CD4-positive, alpha-beta T cell treated with Interferon alpha-2 for 1 hour (primary cell): Measurements from ENCODE around the gene ZSCAN4.

ENCODE experiments used
- DNase-seq, 2 donors: peaks; one replicate each; pipeline ENCODE4 v3.0.0-alpha.2; 2020 to 2022

Gene ZSCAN4

GRCh38 chr19:57668635-57669034 is at the start of gene ZSCAN4:
TSS of gene ZSCAN4 (plus strand) at chr19:57668935. CDS start at chr19:57676146, 7,211 bp downstream.
- no peak for DNase-seq

- no peak for DNase-seq
Measured at GRCh38 chr19:57620673-57621348, 47.9 kb upstream of the ZSCAN4 start.

- no peak for DNase-seq
Measured at GRCh38 chr19:57623091-57623490, 45.6 kb upstream of the ZSCAN4 start.

- peak; percentile 89 to 93 for DNase-seq
Measured at GRCh38 chr19:57632987-57633831, 35.5 kb upstream of the ZSCAN4 start, which contains the start of gene ZNF211. TSS of gene ZNF211 (plus strand) at chr19:57633168. CDS start at chr19:57633347, 179 bp downstream.

- DNase-seq: no peak
Measured at GRCh38 chr19:57633832-57634131, 35.0 kb upstream of the ZSCAN4 start.

- DNase-seq: no peak
Measured at GRCh38 chr19:57637379-57637778, 31.4 kb upstream of the ZSCAN4 start.

- no peak for DNase-seq
Measured at GRCh38 chr19:57641715-57642234, 27.0 kb upstream of the ZSCAN4 start.

GRCh38 chr19:57642396-57643046 is 26.2 kb upstream of the ZSCAN4 start:
- no peak for DNase-seq

- DNase-seq: no peak
Measured at GRCh38 chr19:57643734-57644133, 25.0 kb upstream of the ZSCAN4 start.

- DNase-seq: no peak
Measured at GRCh38 chr19:57648331-57649003, 20.3 kb upstream of the ZSCAN4 start.

- no peak for DNase-seq
Measured at GRCh38 chr19:57651654-57651996, 17.1 kb upstream of the ZSCAN4 start.

- no peak for DNase-seq
Measured at GRCh38 chr19:57653689-57654088, 15.0 kb upstream of the ZSCAN4 start.

GRCh38 chr19:57655443-57655842 is 13.3 kb upstream of the ZSCAN4 start:
- DNase-seq: no peak

- DNase-seq: no peak
Measured at GRCh38 chr19:57656346-57656745, 12.4 kb upstream of the ZSCAN4 start.

- DNase-seq: no peak
Measured at GRCh38 chr19:57664269-57665127, 4.2 kb upstream of the ZSCAN4 start.

- DNase-seq: no peak
Measured at GRCh38 chr19:57665261-57665806, 3.4 kb upstream of the ZSCAN4 start.

- DNase-seq: no peak
Measured at GRCh38 chr19:57667228-57667627, 1.5 kb upstream of the ZSCAN4 start.

- DNase-seq: no peak
Measured at GRCh38 chr19:57671124-57671895, 2.6 kb downstream of the ZSCAN4 start.

- no peak for DNase-seq
Measured at GRCh38 chr19:57672466-57672865, 3.7 kb downstream of the ZSCAN4 start.

- no peak for DNase-seq
Measured at GRCh38 chr19:57675881-57676280, 7.1 kb downstream of the ZSCAN4 start.

GRCh38 chr19:57682226-57682766 is 13.6 kb downstream of the ZSCAN4 start:
- DNase-seq: no peak
